GM19452 (cell line): ENCODE measurements around the gene HOMEZ.
"Not testable (repeated sequence)": the region's sequence is repeated elsewhere in the genome, so short reads cannot be mapped to it uniquely, and the experiment has no call there.

Source experiments
- ATAC-seq: cut with Tn5 transposase; IDR thresholded peaks from one replicate; pipeline ENCODE4 v1.9.1; 2021; ENCODE audit not compliant: unreplicated experiment

HOMEZ gene

DNA sequence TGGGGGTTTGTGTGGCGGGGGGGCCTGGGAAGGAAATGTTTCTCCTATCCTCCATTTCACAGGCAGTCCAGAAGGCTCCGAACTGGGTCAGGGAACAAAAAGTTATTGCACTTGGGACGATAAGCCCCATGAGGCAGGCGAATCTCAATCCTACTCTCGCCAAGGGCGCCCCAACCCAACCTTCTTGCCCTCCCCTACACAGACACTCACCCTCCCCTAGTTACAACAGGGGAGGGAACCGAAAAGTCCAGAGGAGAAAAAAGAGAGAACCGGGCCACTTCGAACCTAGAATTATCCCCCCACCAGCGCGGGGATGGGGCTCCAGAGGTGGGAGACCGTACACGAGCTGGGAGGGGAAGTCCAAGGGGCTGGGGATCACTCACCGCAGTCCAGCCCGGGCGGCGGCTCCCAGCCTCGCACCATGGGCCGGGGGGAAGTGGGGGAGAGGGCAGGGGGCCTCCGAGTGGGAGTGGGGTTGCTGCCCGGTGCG lies 357 bp downstream of the HOMEZ start:
- ATAC-seq, result peak; percentile 17

DNA sequence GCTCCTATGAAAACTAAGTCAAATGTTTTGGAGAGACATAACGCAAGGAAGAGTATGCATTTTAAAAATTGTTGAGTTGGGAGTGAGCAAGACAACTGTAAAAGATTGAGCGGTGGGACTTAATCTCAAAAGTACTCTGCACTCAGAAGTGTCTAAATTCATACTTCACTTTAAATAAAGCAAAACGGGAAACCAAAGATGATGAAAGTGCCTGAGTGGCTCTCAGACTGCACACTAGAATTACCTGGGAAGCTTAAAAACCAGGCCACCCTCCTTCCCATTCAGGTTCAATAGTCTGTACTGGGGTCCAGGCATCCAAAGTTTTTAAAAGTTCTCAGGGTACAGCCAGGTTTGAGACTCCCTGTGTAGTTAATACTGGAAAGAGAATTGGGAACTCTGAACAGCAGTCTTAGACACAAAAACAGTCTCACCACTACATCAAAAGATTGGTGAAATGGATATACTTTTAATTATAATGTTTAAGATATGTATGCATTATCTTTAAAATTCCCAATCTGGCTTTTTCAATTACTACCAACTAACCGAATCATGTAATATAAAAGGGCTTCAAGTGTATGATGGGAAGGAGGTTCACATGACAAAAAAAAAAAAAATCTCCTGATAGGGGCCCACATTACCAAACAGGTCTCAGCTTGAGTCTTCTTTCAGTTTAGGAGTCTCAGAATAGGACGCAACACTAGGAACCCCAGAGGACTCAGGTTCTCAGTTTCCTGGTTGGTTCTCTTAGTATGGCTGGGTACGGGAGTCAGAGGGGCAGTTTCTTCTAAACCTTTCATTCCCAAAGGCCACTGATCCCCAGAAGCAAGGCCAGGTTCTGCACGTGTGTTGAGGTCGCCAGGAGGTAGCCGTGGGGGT lies 1.0 kb downstream of the HOMEZ start:
- no peak for ATAC-seq

DNA sequence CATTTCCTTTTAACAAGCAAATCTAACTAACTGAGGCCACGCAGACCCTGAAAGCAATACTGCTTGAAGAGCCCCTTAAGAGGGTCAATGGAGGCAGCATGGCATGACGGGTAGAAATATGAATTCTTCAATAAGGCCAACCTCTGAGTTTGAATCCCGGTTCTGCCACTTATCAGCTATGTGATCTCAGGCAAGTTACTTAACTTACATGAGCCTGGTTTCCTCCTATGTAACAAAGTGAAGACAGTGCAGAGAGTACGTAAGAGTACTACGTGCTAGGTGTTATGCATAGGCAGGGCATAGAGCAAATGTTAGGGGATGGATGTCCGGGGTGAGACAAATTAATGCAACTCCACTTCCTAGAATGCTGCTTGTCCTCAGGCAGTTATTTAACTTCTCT lies 4.7 kb downstream of the HOMEZ start:
- no peak for ATAC-seq

DNA sequence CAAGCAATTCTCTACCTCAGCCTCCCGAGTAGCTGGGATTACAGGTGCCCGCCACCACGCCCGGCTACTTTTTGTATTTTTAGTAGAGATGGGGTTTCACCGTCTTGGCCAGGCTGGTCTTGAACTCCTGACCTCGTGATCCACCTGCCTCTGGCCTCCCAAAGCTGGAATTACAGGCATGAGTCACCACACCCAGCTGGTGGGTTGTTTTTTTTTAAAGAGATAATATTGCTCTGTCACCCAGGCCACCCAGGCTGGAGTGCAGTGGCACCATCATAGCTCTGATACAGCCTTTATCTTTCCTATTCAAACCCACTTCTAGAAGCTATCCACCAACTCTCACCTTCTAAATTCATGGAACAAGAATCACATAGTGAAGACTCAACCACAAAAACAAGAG lies 8.0 kb downstream of the HOMEZ start:
- ATAC-seq, result not testable (repeated sequence)

GRCh38 chr14:23277189-23277588 lies 8.7 kb downstream of the HOMEZ start:
- ATAC-seq, result no peak

DNA sequence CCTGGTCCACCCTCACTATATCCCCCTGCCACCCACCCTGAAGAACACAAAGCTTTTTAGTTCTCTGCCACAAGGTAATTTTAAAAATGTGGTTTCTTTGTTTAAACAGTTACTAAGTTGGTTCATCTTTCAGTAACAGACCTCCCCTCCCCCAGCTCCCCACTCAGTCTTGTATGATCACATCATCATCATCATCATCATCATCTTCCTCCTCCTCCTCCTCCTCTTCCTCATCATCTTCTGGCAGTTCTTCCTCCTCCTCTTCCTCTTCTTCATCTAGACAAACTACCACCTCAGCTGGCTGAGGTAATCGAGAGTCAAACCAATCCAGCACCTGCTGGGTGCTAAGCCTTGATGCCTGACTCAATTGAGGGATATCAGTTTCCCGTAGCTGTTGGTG lies 10.5 kb downstream of the HOMEZ start:
- no peak for ATAC-seq

DNA sequence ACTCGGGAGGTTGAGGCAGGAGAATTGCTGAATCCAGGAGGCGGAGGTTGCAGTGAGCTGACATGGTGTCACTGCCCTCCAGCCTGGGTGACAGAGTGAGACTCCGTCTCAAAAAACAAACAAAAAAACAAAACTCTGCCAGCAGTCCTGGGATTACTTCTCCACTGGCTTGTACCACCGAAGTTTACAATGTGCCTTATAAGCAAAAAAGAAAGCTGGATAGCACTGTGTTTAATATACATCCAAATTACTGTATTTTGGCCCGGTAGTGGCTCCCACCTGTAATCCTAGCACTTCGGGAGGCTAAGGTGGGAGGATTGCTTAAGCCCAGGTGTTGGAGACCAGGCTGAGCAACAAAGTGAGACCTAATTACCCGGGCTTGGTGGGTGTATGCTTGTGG lies 16.7 kb downstream of the HOMEZ start:
- ATAC-seq, result no peak

DNA sequence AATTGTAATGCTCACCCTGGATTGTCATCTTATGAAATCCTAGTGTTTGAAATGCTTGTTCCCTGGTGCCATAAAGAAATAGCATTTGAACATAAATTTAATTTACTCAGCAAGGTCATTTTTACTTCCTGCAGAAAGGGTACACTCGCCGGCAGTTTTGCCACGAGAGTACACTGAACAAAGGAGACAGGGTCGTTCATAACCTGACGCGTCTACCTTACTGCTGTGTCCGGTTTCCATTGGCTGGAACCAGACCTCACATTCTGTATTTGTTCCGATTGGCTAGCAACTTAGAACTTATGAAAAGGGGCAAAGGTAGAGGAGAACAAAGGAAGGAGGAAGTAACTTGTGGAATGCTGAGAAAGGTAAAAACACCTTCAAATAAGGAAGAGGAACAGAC lies 25.1 kb downstream of the HOMEZ start:
- not testable (repeated sequence) for ATAC-seq

DNA sequence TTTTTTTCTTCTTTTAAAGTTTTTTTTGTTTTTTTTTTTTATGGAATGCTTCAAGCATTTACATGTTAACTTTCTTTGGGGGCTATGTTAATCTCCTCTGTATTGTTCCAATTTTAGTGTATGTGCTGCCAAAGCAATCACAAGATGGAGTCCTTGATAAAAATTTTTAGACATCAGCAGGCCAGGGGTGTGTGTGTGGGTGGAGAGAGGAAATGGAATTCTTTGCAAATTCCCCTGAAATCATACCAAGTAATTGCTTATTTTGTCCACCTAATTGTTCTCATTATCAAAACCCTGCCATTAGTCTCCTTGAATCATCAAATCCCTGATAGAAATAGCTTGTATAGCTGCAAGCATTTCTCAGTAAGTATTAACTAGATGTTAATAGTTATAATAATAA lies 26.5 kb downstream of the HOMEZ start:
- no peak for ATAC-seq

GRCh38 chr14:23258256-23258655 lies 27.7 kb downstream of the HOMEZ start:
- no peak for ATAC-seq

- ATAC-seq, result no peak
These were observed 33.3 kb downstream of the HOMEZ start for GRCh38 chr14:23252420-23253333.

DNA sequence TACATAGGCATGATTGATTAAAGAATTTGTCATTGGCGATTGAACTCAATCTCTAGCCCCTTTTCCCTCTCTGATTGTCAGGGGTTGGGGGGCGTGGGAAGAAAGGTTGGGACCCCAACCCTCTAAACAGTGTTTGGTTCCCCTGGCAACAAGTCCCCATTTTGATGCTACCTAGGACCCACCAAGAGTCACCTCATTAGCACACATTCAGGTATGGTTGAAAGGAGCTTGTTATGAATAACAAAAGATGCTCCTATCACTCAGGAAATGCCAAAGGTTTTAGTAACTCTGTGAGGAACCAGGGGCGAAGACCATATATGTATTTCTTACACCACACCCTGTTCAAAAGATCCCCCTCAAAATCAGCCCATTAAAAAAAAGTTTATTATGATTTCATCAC lies 33.9 kb downstream of the HOMEZ start:
- no peak for ATAC-seq

GRCh38 chr14:23249824-23250223 lies 36.1 kb downstream of the HOMEZ start:
- ATAC-seq, result no peak

- no peak for ATAC-seq
These were observed 37.3 kb downstream of the HOMEZ start for GRCh38 chr14:23248601-23249000.

DNA sequence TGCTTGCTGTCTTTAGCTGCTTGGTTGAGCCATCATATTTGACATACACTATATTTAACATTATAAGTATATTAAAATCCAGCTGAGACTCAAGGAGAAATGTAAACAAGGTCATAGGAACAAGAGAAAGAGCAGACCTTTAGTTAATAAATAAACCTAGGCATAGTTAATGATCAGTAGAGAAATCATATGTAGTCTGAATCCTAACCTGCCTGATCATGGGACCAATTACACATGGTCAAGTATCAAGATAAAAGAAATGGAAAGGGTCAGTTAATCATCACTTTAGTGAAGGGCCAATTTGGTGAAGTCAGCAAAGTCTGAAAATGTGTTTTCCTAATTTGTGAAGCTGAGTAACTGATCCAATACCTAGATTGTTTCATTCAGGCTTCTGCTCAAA lies 40.6 kb downstream of the HOMEZ start:
- no peak for ATAC-seq

GRCh38 chr14:23243066-23243465 lies 42.9 kb downstream of the HOMEZ start:
- ATAC-seq, result no peak

GRCh38 chr14:23242076-23242475 lies 43.9 kb downstream of the HOMEZ start:
- ATAC-seq, result no peak

GRCh38 chr14:23241061-23241715 lies 44.7 kb downstream of the HOMEZ start:
- not testable (repeated sequence) for ATAC-seq

DNA sequence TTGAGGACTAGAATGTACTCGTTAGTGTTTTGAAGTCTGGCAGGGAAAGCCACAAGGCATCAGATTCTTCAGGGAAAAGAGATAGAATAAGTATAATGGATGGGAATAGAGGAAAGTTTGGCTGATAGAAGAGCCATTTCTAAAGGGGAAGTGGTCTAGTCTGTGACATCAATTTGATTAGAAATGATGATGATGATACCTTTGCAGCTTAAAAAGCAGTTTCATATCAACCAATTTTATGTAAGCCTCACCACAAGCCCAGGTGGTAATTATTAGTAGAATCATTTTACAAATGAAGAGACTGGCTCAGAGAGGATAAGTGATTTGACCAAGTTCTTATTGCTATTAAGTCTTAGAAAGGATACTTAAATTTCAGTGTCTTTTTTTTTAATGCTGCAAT lies 45.3 kb downstream of the HOMEZ start:
- no peak for ATAC-seq

DNA sequence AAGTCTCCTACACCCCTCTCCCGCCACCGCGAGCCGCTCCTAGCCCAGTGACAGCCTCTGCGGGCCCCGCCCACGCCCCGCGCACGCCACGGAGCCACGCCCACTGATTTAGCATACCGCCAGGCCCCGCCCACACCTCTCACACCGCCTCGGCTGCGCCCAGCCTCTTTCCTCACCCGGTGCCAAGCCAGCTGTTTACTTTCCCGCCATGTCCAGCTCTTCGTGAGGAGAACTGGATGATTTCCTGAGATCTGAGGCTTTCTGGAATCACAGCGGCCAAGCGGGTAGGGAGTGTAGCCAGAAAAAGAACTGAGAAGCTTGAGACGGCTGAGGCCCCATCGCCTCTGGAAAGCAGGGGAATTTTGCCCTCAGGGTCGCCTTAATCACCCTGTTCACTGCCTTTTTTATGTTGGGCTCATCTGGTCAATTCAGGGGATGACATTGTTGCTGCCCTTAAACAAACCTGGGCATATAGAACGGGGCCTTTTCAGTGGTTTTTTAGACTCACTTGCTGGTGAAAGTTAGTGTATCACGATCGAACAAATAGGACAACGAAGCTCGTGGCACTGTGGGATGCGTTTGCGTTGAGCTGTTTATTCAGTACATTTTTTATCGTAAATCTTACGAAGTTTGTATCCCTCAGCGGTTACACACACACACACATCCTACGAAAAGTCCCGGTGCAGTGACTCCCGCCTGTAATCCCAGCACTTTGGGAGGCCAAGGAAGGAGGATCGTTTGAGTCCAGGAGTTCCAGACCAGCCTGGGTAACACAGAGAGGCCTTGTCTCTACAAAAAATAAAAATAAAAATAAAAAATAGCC lies 47.9 kb downstream of the HOMEZ start, which contains the start of gene RNF212B:
RNF212B (plus strand) TSS at position 165 of the 823 bp plus-strand sequence. CDS start 2,410 bp downstream, outside the sequence.
- ATAC-seq, result peak; percentile 67
